ENCODE data around the gene ZNF778.

- TF ChIP-seq POLR2A (IDR thresholded peaks at IDR 0.05; ENCODE audit: low read depth, low read length): no peak
- no peak for TF ChIP-seq TAF1 (IDR thresholded peaks at IDR 0.05; ENCODE audit: low read depth, low read length)
- no peak for TF ChIP-seq POLR2AphosphoS5 (IDR thresholded peaks at IDR 0.05; ENCODE audit: low read depth, low read length)
- no peak for TF ChIP-seq SPI1 (IDR thresholded peaks at IDR 0.05; ENCODE audit: low read depth, low read length)
- TF ChIP-seq POU2F2 (IDR thresholded peaks at IDR 0.05; ENCODE audit: low read depth, low read length): no peak
These were observed 27.1 kb upstream of the ZNF778 start for GRCh38 chr16:89190150-89190958.
